Measurements from ENCODE around the gene CFAP61.

The CFAP61 gene

DNA sequence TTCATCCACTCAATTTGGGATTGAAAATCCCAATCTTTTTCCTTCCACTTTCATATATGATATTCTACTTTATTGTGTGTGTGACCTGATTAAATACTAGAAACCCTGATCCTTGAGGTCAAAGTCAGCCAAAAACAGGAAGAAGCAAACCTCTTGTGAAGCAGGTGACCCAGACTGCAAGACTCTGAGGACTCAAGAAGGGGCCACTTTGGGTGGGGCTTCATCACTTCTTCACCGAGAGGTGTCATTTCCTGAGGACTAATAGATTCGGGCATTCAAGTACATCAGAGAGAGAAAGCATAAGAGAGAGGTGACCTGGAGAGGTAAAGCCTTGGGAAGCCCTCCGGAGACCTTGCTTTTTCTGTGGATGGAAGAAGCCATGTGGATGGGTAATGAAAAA, 129.0 kb downstream of the CFAP61 start:
- no peak for DNase-seq

DNA sequence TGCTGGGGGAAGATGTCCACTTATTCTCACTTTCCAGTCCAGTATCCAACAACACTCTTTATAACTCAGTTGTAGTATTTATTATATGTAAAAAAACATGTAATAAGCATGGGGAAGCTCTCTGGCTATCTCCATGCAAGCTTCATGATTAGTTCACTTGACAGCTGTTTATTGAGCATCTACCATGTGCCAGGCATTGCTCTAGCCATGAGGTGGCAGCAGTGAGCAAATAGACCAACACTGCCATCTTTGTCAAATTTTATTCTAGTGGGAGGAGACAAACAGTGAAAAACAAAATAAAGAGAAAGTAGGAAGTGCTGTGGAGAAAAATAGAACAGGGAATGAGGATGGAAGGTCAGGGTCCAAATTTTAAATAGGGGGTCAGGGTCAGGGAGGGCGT, 131.8 kb downstream of the CFAP61 start:
- no peak for DNase-seq

DNA sequence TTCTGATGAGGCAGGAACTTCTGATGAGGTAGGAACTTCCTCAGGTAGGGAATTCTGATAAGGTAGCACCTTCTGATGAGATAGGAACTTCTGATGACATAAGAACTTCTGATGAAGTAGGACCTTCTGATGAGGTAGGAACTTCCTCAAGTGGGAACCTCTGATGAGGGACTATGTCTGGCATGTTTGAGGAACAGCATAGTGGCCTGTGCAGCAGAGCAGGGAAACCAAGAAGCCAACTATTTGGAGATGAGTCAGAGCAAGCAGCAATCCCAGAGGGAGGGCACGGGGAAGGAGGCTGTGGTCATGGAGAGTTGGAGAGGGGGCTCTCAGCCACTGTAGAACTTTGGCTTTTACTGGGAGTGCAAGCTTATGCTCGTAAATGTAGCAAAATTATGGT, 132.4 kb downstream of the CFAP61 start:
- DNase-seq, result no peak

DNA sequence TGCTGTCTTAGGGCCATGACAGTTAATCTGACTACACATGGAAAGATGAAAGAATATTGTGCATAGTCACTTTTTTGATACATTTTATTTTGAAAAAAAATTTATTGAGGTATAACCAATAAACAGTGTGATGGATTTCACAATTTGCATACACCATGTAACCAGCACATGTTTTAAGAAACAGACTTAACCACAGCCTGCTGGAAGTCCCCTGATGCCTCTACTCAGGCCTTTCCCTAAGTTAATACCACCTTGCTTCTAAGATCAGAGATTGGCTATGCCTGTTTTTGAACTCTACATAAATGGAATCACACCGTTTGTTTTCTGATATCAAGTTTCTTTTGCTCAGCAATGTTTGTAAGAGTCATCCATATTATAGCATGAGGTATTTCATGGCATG, 136.3 kb downstream of the CFAP61 start:
- no peak for DNase-seq

- no peak for DNase-seq
These were observed 140.0 kb downstream of the CFAP61 start for GRCh38 chr20:20192366-20192765.

- DNase-seq, result no peak
These were observed 142.8 kb downstream of the CFAP61 start for GRCh38 chr20:20195021-20195705.

- no peak for DNase-seq
These were observed 144.3 kb downstream of the CFAP61 start for GRCh38 chr20:20196610-20197009.

GRCh38 chr20:20198011-20198410, 145.7 kb downstream of the CFAP61 start:
- no peak for DNase-seq

DNA sequence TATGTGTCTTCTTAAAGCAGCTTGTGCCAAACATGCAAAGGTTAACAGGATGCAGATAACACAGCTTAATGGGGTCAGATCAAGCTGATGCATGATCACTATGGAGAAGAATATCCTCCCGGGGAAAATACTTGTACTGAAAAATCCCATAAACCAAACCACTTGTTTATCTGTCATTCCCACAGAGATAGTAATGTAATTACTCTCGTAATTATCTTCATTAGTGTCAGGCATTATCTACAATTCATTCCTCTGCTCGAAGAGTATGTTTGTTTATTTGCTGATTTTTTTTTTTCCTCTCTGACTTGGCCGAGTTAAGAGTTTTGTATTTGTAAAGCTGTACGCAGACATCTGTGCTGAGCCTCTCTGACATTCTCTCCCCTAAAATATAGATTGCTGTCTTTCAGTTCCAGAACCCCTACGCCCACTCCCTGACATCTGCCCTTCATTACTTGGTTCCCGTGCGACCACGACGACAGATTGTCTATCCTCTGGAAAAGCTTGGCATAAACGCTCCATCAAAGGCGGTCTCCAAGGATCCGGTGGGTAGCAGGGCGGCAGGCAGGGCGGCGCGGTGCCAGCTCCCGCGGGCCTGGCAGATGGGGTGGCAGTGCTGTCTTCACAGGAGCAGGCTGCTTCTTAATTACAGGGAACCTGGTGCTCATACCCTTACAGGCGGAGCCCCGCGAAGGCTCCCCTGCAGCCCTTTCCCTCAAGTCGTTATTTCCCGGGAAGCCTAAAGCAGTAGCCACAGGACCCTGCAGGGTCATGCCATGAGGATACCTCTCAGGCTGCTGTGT, 147.2 kb downstream of the CFAP61 start:
- DNase-seq, result no peak

DNA sequence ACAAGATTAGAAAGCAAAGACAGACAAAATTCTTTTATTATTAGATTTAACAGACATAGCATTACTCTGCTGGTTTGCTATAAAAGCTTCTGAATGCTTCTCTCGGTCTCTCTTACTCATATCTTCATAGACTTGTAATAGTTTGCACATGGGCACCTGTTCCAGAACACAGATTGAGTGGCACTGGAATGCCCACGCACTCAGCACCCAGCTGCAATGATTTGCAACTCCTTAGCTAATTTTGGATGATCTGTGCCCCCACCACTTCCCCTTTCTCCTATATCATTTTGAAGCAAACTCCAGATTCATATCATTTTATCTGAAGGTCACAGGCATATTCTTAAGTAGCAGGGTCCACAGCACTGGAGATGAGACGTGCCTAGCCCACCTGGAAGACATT, 148.8 kb downstream of the CFAP61 start:
- DNase-seq, result no peak

DNA sequence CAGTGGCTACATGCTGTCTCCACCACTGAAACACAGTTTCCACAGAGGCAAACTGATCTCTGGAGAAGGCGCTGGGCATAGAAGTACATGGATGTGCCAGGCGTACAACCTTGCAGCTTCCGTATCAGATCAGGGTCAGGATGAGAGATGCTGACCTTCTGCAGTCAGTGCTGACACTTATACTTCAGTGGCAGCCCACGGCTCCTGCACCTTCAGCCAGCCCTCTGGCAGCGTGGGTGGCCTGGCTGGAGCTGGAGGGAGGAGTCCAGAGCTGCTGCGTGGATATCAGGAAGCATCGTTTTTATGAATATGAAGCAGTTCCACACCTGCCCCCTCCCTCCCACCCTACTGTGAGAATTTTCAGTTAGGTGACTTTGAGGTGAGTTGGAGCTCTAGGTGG, 149.3 kb downstream of the CFAP61 start:
- DNase-seq, result no peak

- DNase-seq, result no peak
These were observed 150.4 kb downstream of the CFAP61 start for GRCh38 chr20:20202768-20203167.

DNA sequence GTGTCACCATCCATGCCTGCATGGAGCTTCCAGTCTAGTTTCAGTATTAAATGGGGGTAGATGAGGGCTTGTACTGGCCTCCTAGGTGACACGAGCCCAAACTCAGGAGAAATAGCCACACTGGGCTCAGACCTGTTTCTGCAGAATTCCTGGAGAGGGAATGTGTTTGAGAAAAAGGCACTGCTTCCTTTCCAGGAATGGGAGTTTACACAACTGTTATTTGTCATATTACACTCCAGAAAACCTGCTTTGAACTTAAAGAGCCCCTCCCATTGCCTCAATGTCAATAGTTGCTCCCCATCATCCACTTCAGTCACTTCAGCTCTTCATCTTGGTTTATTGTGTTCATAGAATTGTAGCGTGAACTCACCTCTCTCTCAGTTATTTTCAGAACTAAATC, 151.5 kb downstream of the CFAP61 start:
- DNase-seq, result no peak

DNA sequence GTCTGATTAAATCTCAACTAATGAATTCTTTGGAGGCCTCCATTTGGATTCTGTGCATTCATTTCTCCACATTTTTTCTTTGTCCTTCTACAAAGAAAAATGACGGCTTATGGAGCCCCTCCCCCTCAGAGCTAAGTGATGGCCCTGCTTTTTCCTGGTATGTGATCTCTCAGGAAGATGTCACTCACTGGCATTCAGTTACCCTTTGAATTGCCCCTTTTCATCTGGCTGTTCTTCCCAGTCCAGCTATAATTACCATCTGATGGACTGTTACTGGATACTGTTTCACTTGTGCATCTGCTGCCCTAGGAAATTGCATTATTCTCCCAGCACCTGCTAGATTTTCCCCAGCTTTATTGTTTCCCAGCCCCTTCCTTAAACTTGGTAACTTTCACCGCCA, 151.9 kb downstream of the CFAP61 start:
- DNase-seq, result no peak

DNA sequence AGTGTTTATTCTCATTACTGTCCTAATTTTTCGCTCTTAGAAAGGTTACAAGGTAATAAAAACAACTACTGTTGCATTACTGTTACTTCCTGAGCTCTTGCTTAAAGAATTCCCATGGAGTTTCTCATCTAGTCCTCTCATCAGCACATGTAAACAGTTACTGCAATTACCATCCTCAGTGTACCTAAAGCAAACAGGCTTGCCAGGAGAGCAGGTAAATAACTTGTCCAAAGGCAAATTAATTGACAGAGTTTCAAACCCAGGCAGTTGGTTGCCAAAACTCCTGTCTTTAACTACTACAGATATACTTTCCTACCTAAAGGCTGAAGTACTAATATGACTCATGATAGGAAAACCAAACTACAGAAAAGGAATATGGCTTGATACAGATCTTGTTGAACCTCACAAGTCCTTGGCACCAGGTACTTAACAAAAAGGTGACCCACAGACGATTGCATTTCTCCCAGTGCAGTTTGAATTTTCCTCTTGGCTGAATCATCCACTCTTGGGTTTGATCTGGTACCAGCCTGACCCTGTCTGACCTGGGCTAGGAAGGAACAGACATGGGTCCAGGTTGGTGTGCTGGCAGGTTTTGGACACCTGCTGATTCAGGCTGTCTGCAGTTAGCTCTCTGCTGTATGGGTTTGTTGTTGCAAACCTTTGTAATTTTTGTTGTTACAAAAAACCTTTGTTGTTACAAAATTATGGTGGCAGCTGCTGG, 153.0 kb downstream of the CFAP61 start:
- DNase-seq, result no peak

- DNase-seq, result no peak
These were observed 153.5 kb downstream of the CFAP61 start for GRCh38 chr20:20205862-20206236.

DNA sequence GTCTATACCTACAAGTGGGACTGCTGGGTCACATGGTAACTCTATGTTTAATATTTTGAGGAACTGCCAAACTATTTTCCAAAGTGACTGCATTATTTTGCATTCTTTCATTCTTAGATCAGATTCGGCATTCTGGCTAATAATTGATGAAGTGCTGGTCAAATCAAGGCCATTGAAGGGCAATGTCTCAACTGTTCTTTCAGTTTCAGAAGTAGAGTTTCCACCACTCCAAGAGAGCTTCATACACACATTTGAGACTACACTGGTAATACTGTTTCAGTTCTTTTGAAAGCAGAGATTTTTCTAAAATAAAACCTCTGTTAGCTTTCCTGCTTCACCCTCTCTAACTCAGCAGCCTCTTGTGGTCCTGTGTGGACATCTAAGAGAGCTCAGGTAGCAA, 154.5 kb downstream of the CFAP61 start:
- no peak for DNase-seq

DNA sequence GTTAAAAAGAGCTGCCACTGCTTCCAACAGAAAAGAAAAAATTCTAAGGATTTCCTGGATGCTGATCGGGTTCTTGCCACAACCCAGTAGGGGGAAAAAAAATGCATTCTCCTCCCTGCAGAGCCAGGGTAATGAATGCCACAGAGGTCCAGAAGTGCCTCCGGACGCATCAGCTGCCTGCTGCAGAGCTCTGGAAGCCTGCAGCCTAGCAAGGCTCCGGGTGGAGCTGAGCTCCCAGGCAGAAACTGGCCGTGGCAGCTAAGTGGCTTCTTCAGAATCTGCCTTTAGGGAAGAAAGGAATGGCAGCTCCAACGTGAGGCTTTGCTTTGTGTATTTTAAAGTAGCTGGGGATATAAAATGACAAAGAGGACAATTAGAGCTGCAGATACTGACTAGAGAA, 155.0 kb downstream of the CFAP61 start:
- no peak for DNase-seq

DNA sequence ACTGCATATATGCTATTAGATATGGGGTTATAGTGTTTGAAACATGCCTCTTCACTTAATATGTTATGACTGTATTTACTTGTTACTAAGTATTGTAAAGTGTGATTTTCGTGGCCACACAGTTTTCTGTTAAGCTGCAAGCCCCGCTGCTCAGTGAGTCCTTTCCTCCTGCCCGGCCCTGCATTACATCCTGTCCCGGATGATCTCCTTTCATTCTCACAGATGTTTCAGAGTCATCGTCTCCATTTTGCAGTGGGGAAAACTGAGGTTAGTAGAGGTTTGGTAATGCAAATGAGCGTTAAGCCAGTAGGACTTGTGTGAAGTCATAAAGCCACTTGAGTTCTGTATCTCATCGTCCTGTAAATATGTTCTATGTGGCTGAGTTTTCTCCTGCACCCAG, 155.5 kb downstream of the CFAP61 start:
- no peak for DNase-seq

- no peak for DNase-seq
These were observed 157.4 kb downstream of the CFAP61 start for GRCh38 chr20:20209684-20210083.

DNA sequence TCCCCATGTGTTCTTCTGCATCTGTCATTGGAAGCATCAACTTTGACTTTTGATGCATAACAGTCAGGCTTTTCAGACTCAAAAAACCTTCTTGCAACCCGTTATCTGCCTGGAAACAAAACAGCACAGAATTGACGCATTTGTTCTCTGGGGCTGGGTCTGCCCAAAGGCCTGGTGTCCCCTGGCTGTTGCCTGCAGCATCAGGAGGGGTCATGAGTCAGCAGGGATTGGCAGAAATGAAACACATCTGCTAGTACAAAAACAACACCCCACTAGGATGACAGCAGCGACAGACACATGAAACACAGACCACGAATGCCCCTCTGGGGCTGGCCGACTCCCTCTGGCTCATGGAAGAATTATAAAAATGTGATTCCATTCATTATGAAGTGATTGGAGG, 158.0 kb downstream of the CFAP61 start:
- DNase-seq, result no peak

DNA sequence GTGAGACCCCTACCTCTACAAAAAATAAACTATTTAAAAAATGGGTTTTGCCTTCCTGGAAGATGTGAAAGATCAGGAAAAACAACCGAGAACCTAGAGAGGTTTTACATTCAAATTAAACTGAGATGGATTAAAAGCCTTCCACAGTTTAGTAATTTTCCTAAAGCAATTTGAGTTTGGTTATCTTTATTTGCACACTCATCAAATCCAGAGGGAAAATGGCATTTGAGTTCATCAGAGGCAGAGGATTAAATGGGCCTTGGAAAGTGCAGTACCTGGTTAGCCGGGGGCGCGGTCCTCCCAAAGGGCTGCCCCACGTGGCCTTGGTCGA, 158.6 kb downstream of the CFAP61 start:
- DNase-seq, result no peak

- DNase-seq, result no peak
These were observed 159.1 kb downstream of the CFAP61 start for GRCh38 chr20:20211274-20211987.
